Activated B cell treated with CpG ODN at 0.5 μM for 24 hours (primary cell): ENCODE results near the gene UBFD1. TPM values are rescaled to one million over a fixed set of nuclear protein-coding genes. Genes with fewer than 3 reads are reported as not detected.
A peak's percentile ranks its signal among the peaks of the same experiment; 100 is the strongest.

Experiments used
- ATAC-seq: fragments of 200-7000 bp; cut with Tn5 transposase; one replicate; pipeline ENCODE4 v1.10.0; 2021; ENCODE audit warnings: low read depth, mild to moderate bottlenecking, moderate library complexity
- CTCF ChIA-PET: fragments of 350-600 bp; sonication (Branson Sonifier 250); formaldehyde crosslinking; loops from one replicate; lab custom pipeline; 2021; ENCODE audit warnings: antibody characterized with exemption; lab: Charles Lee
- POLR2A ChIA-PET: fragments of 350-600 bp; sonication (Branson Sonifier 250); formaldehyde crosslinking; loops from one replicate; lab custom pipeline; 2021; ENCODE audit warnings: antibody characterized with exemption; lab: Charles Lee
- DNase-seq: peaks from one replicate; pipeline ENCODE4 v3.0.0; 2022
- H3K27ac Mint-ChIP-seq: one replicate; pipeline ENCODE4 v1.8.0; 2020; ENCODE audit warnings: mixed read lengths
- H3K27me3 Mint-ChIP-seq: one replicate; pipeline ENCODE4 v1.8.0; 2021; ENCODE audit warnings: mixed read lengths
- H3K36me3 Mint-ChIP-seq: one replicate; pipeline ENCODE4 v1.8.0; 2021; ENCODE audit warnings: low read depth, mixed read lengths
- H3K4me1 Mint-ChIP-seq: one replicate; pipeline ENCODE4 v1.8.0; 2021; ENCODE audit warnings: mixed read lengths
- H3K4me3 Mint-ChIP-seq: one replicate; pipeline ENCODE4 v1.8.0; 2020; ENCODE audit warnings: mild to moderate bottlenecking, mixed read lengths
- H3K9me3 Mint-ChIP-seq: one replicate; pipeline ENCODE4 v1.8.0; 2020; ENCODE audit warnings: mixed read lengths
- CTCF ChIP-seq: fragments of 200-600 bp; IDR thresholded peaks from one replicate; pipeline ENCODE4 v1.8.0; 2022; ENCODE audit warnings: antibody characterized with exemption, mild to moderate bottlenecking
- intact Hi-C: fragments of 100-400 bp; cut with micrococcal nuclease; formaldehyde crosslinking; loops from one replicate; pipeline ENCODE4 v1.15.1; 2024
- total RNA-seq: library from RNA; stranded (reverse); gene quantifications from 2 replicates; pipeline ENCODE4 v1.2.3, GENCODE V29; 2022

The UBFD1 gene
- total RNA-seq, 1 donor from 2014 or later: 52.2 TPM

GRCh38 chr16:23564575-23565363 is 7.2 kb downstream of the UBFD1 start:
- Mint-ChIP-seq H3K36me3 (peaks cover 80% of the 10 kb centered on the region), H3K4me1 (peaks cover 8% of the 10 kb centered on the region), H3K27me3 (no peaks in the 10 kb centered on the region), H3K27ac (no peak overlapping the region), H3K9me3 (no peaks in the 10 kb centered on the region), H3K4me3 (no peak overlapping the region)
- POLR2A ChIA-PET: no interaction called here
- ATAC-seq (no peak), DNase-seq (no peak)
- no peak for TF ChIP-seq CTCF
- CTCF ChIA-PET: no interaction called here
- intact Hi-C loops: no loop called here

- Mint-ChIP-seq H3K9me3 (no peaks in the 10 kb centered on the region), H3K4me3 (no peak overlapping the region), H3K36me3 (peaks cover 82% of the 10 kb centered on the region), H3K27me3 (no peaks in the 10 kb centered on the region), H3K4me1 (peaks cover 25% of the 10 kb centered on the region), H3K27ac (no peak overlapping the region)
- POLR2A ChIA-PET: no interaction called here
- DNase-seq (no peak), ATAC-seq (no peak)
- no peak for TF ChIP-seq CTCF
- CTCF ChIA-PET: no interaction called here
- intact Hi-C loops: no loop called here
Observed at GRCh38 chr16:23566724-23567123, 9.2 kb downstream of the UBFD1 start.

GRCh38 chr16:23567602-23568001 is 10.1 kb downstream of the UBFD1 start:
- Mint-ChIP-seq H3K27ac (no peak overlapping the region), H3K9me3 (no peaks in the 10 kb centered on the region), H3K4me3 (no peak overlapping the region), H3K4me1 (peaks cover 26% of the 10 kb centered on the region), H3K27me3 (no peaks in the 10 kb centered on the region), H3K36me3 (peaks cover 77% of the 10 kb centered on the region)
- ATAC-seq (no peak), DNase-seq (no peak)
- ChIA-PET CTCF (no interaction called here), POLR2A (no interaction called here)
- intact Hi-C loops: no loop called here
- no peak for TF ChIP-seq CTCF

- Mint-ChIP-seq H3K36me3 (peaks cover 65% of the 10 kb centered on the region), H3K4me3 (peak overlapping the region; percentile 26), H3K27ac (peak overlapping the region; percentile 82), H3K27me3 (no peaks in the 10 kb centered on the region), H3K4me1 (peaks cover 26% of the 10 kb centered on the region), H3K9me3 (no peaks in the 10 kb centered on the region)
- ATAC-seq (peak; percentile 71), DNase-seq (no peak)
- POLR2A ChIA-PET: interaction anchor here (0.6 to 1.6 kb wide), 4 partner anchors 12 to 389 kb away, joined by 3 to 6 read pairs (median 3); no protein-coding TSS in a partner anchor
- CTCF ChIA-PET: interaction anchor here (1.0 to 1.4 kb wide), 2 partner anchors 14 to 26 kb away, joined by 3 to 4 read pairs; partner anchors contain the start of genes EARS2, NDUFAB1 and UBFD1
- TF ChIP-seq CTCF: no peak
- intact Hi-C loops: no loop called here
Observed at GRCh38 chr16:23570992-23571632, 13.6 kb downstream of the UBFD1 start.

- ATAC-seq (no peak), DNase-seq (no peak)
- Mint-ChIP-seq H3K27ac (no peak overlapping the region), H3K36me3 (peaks cover 61% of the 10 kb centered on the region), H3K4me1 (peaks cover 26% of the 10 kb centered on the region), H3K4me3 (no peak overlapping the region), H3K9me3 (no peaks in the 10 kb centered on the region), H3K27me3 (no peaks in the 10 kb centered on the region)
- ChIA-PET POLR2A (interaction anchor here (1.5 kb wide), 1 partner anchor 13 kb away, joined by 3 read pairs; no protein-coding TSS in a partner anchor), CTCF (interaction anchor here (1.0 to 1.4 kb wide), 2 partner anchors 15 to 25 kb away, joined by 3 to 4 read pairs; partner anchors contain the start of genes EARS2, NDUFAB1 and UBFD1)
- intact Hi-C loops: no loop called here
- no peak for TF ChIP-seq CTCF
Observed at GRCh38 chr16:23571895-23572294, 14.4 kb downstream of the UBFD1 start.
